ENCODE measurements around the gene B4GALNT4. TPM values are rescaled to one million over a fixed set of nuclear protein-coding genes. Genes with fewer than 3 reads are reported as not detected.
"Not testable (repeated sequence)": the region's sequence is repeated elsewhere in the genome, so short reads cannot be mapped to it uniquely, and the experiment has no call there.

Gene B4GALNT4
- polyA plus RNA-seq, 2 of the 4 experiments (the other 2 are of a cell fraction) = 5.3 to 27.5 TPM

GRCh38 chr11:400241-400689 is 31.0 kb downstream of the B4GALNT4 start (continued):
- TF ChIP-seq KDM1A (IDR thresholded peaks at IDR 0.05; ENCODE audit: low read depth) (no peak), PHF8 (IDR thresholded peaks at IDR 0.05; ENCODE audit: borderline replicate concordance, low read depth) (no peak), RNF2 (IDR thresholded peaks at IDR 0.05; ENCODE audit: borderline replicate concordance, low read depth) (no peak), RAD21 (conservative IDR thresholded peaks at IDR 0.05 in 1 of 2, IDR thresholded peaks at IDR 0.05 in 1 of 2) (no peak), NR3C1 (IDR thresholded peaks at IDR 0.05) (no peak), PBX3 (IDR thresholded peaks at IDR 0.05) (no peak), CHD4 (IDR thresholded peaks at IDR 0.05; ENCODE audit: borderline replicate concordance) (no peak), TFCP2L1 (CRISPR knock-in tag; IDR thresholded peaks at IDR 0.05) (no peak), MYC (IDR thresholded peaks at IDR 0.05; ENCODE audit: borderline replicate concordance, low read length) (no peak)

DNA sequence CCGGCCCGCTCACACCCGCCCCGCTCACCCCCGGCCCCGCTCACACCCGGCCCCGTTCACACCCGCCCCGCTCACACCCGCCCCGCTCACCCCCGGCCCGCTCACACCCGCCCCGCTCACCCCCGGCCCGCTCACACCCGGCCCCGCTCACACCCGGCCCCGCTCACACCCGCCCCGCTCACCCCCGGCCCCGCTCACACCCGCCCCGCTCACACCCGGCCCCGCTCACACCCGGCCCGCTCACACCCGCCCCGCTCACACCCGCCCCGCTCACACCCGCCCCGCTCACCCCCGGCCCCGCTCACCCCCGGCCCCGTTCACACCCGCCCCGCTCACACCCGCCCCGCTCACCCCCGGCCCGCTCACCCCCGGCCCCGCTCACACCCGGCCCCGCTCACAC is 31.9 kb downstream of the B4GALNT4 start:
- H3K9me3 ChIP-seq; H3K4me3 ChIP-seq; H3K27ac ChIP-seq; H3K4me2 ChIP-seq; DNase-seq (ENCODE audit: low read depth in 1 of 2, low spot score in 1 of 2); POLR2A ChIA-PET; ATAC-seq; CTCF ChIA-PET; FAIRE-seq: not testable (repeated sequence)
- WGBS (ENCODE audit: missing lambda C conversion rate) = no CpG with 5 or more reads among the region's 52 CpGs
- peaks cover 14% of the 10 kb centered on the region for H3K4me1 ChIP-seq

GRCh38 chr11:403021-403760 is 33.9 kb downstream of the B4GALNT4 start:
- Histone ChIP-seq H3K4me2 (no peak overlapping the region), H3K9me3 (no peaks in the 10 kb centered on the region), H3K27ac (no peak overlapping the region), H3K4me1 (peaks cover 15% of the 10 kb centered on the region), H3K4me3 (no peak overlapping the region)
- FAIRE-seq (no peak), DNase-seq (ENCODE audit: low read depth in 1 of 2, low spot score in 1 of 2) (no peak), ATAC-seq (no peak)
- ChIA-PET POLR2A (no interaction called here), CTCF (interaction anchor here (0.7 to 9.0 kb wide), 4 partner anchors 35 to 175 kb away, joined by 3 to 112 read pairs (median 4); partner anchors contain the start of gene PTDSS2)
- TF ChIP-seq EHMT2 (IDR thresholded peaks at IDR 0.05; ENCODE audit: low read depth) = no peak
- no peak for TF ChIP-seq RARB (CRISPR knock-in tag; IDR thresholded peaks at IDR 0.05)
- TF ChIP-seq HOXB13 (CRISPR knock-in tag; IDR thresholded peaks at IDR 0.05; ENCODE audit: low read depth) = no peak
- no peak for TF ChIP-seq TFCP2L1 (CRISPR knock-in tag; IDR thresholded peaks at IDR 0.05)
- TF ChIP-seq EHF (CRISPR knock-in tag; IDR thresholded peaks at IDR 0.05) = no peak
- TF ChIP-seq ZC3H11A (IDR thresholded peaks at IDR 0.05) = no peak
- no peak for TF ChIP-seq KDM5A (IDR thresholded peaks at IDR 0.05)
- TF ChIP-seq ATOH8 (CRISPR knock-in tag; IDR thresholded peaks at IDR 0.05; ENCODE audit: low read depth) = no peak
- TF ChIP-seq, protein P1, sequence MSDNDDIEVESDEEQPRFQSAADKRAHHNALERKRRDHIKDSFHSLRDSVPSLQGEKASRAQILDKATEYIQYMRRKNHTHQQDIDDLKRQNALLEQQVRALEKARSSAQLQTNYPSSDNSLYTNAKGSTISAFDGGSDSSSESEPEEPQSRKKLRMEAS (IDR thresholded peaks at IDR 0.05) = no peak
- TF ChIP-seq, protein P2, sequence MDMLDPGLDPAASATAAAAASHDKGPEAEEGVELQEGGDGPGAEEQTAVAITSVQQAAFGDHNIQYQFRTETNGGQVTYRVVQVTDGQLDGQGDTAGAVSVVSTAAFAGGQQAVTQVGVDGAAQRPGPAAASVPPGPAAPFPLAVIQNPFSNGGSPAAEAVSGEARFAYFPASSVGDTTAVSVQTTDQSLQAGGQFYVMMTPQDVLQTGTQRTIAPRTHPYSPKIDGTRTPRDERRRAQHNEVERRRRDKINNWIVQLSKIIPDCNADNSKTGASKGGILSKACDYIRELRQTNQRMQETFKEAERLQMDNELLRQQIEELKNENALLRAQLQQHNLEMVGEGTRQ (IDR thresholded peaks at IDR 0.05) = no peak
- TF ChIP-seq SREBF2 (IDR thresholded peaks at IDR 0.05) = no peak
- TF ChIP-seq KDM1A (IDR thresholded peaks at IDR 0.05; ENCODE audit: low read depth) = no peak
- 97% methylated on average over 16 of the region's 55 CpGs for WGBS (ENCODE audit: missing lambda C conversion rate)
